ENCODE results near the gene SLC25A21.

DNA sequence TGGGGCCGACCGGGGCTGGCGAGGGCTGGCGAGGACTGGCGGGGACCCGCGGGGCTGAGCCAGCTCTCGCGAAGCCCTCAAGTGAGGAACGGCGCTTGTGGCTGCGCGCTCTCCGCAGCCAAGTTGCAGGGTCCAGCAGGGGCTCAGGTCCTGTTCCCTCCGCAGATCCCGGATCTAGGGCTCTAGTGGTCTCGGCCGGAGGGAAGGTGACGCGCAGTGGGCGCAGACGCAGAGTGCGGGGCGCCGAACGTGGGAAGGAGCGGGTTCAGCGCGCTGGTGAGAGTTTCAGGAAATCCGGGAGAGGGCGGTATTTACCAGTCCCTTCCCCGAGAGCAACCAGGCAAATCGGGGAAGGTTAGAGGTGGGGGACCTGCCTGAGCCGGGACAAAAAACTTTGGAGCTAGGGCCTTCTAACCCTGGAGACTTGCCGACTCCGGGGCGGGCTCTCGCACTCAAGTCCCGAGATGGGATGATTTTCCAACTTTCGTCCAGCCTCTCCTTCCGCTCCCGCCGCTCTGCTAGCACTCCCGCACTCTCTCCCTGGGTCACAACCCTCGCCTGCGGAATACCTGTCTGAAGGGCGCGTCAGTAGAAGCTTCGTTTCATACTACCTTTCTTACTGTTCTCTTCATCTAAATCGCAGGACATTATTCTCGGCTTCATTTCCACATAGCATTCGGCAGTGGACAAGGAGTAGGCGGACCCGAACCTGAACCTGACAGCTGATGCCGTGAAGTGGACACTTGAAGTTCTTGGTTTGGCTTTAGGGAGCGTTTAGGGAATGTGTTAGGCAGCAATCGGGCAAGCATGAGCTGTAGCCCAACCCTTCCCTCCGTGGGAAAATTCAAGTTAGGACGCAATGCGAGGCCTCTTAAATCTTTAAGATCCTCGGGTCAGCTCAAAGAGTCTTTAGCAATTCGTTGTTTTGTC is 524.3 kb downstream of the SLC25A21 start:
- TF ChIP-seq TAF1 (IDR thresholded peaks at IDR 0.05; ENCODE audit: borderline replicate concordance, low read depth, low read length) (no peak), POLR2A (IDR thresholded peaks at IDR 0.05; ENCODE audit: low read depth, low read length) (no peak)
